ENCODE data around the gene EPAS1.

Gene EPAS1

DNA sequence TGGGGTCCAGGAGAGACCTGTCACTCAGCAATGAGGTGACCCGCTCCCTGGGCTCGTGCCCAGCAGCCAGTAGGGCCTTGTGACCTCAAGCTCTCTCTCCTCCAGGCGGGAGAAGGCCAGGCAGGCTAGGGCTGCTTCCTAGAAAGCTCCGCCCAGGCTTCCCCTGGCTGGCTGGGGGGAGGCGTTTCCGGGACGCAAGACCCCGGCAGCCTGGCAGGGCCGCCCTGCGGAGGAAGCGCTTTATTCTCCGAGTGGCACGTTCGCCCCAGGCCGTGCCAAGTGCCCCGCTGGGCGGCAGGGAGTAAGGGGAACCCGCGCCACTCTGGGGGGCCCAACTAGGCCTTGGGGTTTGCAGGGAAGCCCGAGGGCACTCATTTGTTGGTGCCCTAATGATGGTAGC is 21.2 kb upstream of the EPAS1 start:
- Histone ChIP-seq H3K4me3 (ENCODE audit: low read depth, low read length) (peak overlapping the region; percentile 15; the same call in 1 of the 2 replicates), H3K27me3 (no peaks in the 10 kb centered on the region), H3K36me3 (no peaks in the 10 kb centered on the region), H3K4me1 (peaks cover 3% of the 10 kb centered on the region; the same call in 1 of the 2 replicates), H3K9me3 (no peaks in the 10 kb centered on the region)
- TF ChIP-seq, protein P1, sequence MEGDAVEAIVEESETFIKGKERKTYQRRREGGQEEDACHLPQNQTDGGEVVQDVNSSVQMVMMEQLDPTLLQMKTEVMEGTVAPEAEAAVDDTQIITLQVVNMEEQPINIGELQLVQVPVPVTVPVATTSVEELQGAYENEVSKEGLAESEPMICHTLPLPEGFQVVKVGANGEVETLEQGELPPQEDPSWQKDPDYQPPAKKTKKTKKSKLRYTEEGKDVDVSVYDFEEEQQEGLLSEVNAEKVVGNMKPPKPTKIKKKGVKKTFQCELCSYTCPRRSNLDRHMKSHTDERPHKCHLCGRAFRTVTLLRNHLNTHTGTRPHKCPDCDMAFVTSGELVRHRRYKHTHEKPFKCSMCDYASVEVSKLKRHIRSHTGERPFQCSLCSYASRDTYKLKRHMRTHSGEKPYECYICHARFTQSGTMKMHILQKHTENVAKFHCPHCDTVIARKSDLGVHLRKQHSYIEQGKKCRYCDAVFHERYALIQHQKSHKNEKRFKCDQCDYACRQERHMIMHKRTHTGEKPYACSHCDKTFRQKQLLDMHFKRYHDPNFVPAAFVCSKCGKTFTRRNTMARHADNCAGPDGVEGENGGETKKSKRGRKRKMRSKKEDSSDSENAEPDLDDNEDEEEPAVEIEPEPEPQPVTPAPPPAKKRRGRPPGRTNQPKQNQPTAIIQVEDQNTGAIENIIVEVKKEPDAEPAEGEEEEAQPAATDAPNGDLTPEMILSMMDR (IDR thresholded peaks at IDR 0.05; ENCODE audit: low read depth, low read length): no peak
- DNase-seq: peak; percentile 62

DNA sequence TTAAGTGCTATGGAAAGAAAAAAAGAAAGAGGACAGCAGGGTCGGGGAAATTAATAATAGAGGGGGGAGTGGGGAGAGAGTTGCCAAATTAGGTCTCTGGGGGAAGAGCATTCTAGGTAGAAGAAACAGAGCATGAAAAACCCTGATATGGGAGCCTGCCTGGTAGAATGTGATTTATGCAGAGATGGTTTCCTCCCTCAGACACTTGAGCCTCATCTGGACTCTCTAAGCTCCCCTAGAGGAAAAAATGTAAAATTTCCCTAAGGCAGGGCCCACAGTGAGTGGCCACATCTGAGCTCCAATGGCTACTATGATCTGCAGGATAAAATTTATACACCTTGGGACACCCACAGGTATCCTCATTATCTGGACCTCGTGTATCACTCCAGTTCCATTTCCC is 20.6 kb upstream of the EPAS1 start:
- peaks cover 3% of the 10 kb centered on the region; the same call in 1 of the 2 replicates for H3K4me1 ChIP-seq
- TF ChIP-seq, protein P1 (IDR thresholded peaks at IDR 0.05; ENCODE audit: low read depth, low read length): peak; percentile 28; the same call in 1 of the 2 replicates
- H3K36me3 ChIP-seq: no peaks in the 10 kb centered on the region
- H3K9me3 ChIP-seq: no peaks in the 10 kb centered on the region
- H3K4me3 ChIP-seq (ENCODE audit: low read depth, low read length): no peak overlapping the region
- H3K27me3 ChIP-seq: no peaks in the 10 kb centered on the region
- no peak for DNase-seq

DNA sequence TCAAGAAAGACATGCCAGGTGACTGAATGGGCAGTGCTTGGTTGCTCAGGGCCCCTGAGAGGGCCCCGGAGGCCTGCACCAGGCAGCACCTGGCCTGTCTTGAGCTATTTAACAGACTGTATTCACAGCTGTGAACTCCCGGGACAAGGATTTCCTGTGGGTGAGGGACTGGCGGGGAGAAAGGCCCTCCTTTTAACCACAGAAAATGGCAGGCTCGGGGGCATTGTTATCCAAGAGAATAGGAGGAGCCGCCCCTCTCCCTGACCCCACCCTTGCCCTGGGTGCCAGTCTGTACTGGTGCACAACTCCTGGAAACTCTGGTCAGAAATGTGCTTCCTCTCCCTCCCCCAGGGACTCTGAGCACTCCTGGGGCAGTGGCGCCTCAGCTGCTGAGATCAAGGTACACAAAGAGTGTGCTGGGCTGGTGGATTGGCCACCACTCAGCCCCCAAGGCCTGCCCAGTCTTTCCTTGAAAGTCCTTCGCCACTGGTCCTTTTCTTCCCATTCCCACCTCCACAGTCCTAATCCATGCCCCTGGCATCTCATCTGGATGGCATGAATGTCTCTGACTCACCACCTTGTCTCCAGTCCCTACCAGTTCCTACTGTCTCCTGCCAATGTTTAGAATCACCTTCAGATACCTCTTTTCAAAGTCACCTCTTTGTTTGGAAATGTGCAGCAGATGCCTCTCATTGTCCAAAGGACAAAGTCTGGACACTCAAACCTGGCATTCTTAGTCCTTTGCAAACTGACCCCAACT is 19.6 kb upstream of the EPAS1 start:
- no peak for DNase-seq
- TF ChIP-seq, protein P1 (IDR thresholded peaks at IDR 0.05; ENCODE audit: low read depth, low read length): no peak
- no peaks in the 10 kb centered on the region for H3K27me3 ChIP-seq
- no peaks in the 10 kb centered on the region for H3K9me3 ChIP-seq
- H3K4me1 ChIP-seq: peaks cover 3% of the 10 kb centered on the region; the same call in 1 of the 2 replicates
- no peaks in the 10 kb centered on the region for H3K36me3 ChIP-seq
- H3K4me3 ChIP-seq (ENCODE audit: low read depth, low read length): no peak overlapping the region

DNA sequence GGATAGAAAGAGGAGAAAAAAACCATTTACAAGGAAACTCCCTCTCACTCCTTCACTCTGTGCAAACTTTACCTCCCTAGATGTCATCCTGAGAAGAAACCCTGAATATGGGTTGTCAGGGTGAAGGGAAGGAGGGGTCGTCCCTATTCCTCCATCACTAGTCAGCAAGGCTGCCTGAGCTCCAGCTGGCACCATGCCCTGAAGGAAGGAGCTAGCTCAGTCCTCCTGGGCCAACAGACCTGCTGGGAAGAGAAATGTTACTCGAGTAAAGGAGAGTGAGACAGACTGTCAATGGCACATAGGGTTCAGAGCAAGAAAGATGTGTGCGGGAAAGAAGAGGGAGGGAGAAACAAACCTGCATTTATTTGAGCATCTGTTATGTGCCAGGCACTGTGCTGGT is 18.3 kb upstream of the EPAS1 start:
- TF ChIP-seq, protein P1 (IDR thresholded peaks at IDR 0.05; ENCODE audit: low read depth, low read length): no peak

DNA sequence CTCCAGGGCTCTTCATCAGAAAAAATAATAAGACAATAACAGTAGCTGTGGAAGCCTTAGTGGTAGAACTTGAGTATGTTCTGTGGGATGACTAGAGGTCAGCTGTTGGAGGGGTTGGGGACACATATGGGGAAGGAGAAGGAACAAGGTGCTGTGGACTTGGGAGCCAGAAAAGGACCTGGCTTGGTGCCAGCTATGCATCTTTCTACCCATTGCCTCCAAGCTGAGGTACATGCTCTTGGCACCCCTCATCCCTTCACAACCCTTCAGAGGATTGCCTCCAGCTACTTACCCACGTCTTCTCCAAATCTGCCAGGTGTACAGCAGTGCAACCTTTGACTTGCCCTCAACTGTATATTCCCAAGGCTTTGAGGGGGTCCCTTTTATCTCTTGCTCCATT is 15.3 kb upstream of the EPAS1 start:
- no peak for DNase-seq
- Histone ChIP-seq H3K9me3 (no peaks in the 10 kb centered on the region), H3K36me3 (no peaks in the 10 kb centered on the region), H3K27me3 (no peaks in the 10 kb centered on the region), H3K4me3 (ENCODE audit: low read depth, low read length) (no peak overlapping the region), H3K4me1 (no peaks in the 10 kb centered on the region)
- TF ChIP-seq, protein P1 (IDR thresholded peaks at IDR 0.05; ENCODE audit: low read depth, low read length): no peak

More for the DNA sequence above, 18.3 kb upstream of the EPAS1 start:
- no peak for DNase-seq
- Histone ChIP-seq H3K9me3 (no peaks in the 10 kb centered on the region), H3K27me3 (no peaks in the 10 kb centered on the region), H3K4me3 (ENCODE audit: low read depth, low read length) (no peak overlapping the region), H3K36me3 (no peaks in the 10 kb centered on the region), H3K4me1 (peaks cover 3% of the 10 kb centered on the region; the same call in 1 of the 2 replicates)

GRCh38 chr2:46283693-46284092 is 13.5 kb upstream of the EPAS1 start:
- H3K36me3 ChIP-seq: no peaks in the 10 kb centered on the region
- no peaks in the 10 kb centered on the region for H3K27me3 ChIP-seq
- H3K9me3 ChIP-seq: no peaks in the 10 kb centered on the region
- no peak overlapping the region for H3K4me3 ChIP-seq (ENCODE audit: low read depth, low read length)
- no peaks in the 10 kb centered on the region for H3K4me1 ChIP-seq
- DNase-seq: no peak
- TF ChIP-seq, protein P1 (IDR thresholded peaks at IDR 0.05; ENCODE audit: low read depth, low read length): no peak
